Renal cortical epithelial cell (primary cell): ENCODE results near the gene ITPA. TPM values are rescaled to one million over a fixed set of nuclear protein-coding genes. Genes with fewer than 3 reads are reported as not detected.

ENCODE experiments used
- DNase-seq: peaks from one replicate; pipeline ENCODE4 v3.0.0-alpha.2; 2011; ENCODE audit warnings: low read depth
- total RNA-seq: library from RNA; depleted of rRNA; stranded (reverse); fragments of >200 nt; gene quantifications from 2 replicates; pipeline ENCODE4 v1.2.3, GENCODE V29; 2014

Gene ITPA
- total RNA-seq, 1 donor from 2014 or later, result 24.6 TPM

DNA sequence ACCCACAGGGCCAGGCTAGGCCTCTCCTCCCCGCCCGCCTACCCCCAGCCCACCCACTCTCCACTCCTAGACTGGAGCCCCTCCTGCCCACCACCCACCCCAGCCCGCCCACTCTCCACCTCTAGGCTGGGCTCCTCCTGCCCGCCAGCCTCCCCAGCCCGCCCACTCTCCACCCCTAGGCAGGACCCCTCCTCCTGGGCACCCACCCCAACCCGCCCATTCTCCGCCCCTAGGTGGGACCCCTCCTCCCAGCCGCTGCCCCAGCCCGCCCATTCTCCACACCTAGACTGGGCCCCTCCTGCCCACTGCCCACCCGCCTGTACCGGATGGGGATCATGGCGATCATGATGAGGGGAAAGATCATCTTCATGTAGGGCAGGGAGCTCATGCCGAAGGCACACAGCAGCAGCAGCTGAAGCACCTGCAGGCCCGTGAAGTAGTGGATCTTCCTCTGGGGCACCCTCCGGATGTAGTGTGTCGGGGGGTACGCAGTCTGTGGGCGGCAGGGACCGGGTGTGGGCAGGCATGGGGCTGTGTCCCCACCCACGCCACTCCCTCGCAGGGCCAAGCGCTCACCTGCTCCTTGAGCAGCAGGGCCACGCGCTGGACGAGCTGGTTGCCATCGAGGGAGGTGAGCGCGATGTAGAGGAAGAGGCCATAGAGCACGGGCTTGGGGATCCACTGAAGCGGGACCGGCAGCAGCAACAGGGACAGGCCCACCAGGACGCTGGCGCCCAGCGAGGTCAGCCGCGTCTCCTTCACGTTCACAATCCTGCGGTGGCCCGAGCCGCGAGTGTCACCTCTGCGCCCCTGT lies 18.8 kb downstream of the ITPA start:
- DNase-seq, result no peak

DNA sequence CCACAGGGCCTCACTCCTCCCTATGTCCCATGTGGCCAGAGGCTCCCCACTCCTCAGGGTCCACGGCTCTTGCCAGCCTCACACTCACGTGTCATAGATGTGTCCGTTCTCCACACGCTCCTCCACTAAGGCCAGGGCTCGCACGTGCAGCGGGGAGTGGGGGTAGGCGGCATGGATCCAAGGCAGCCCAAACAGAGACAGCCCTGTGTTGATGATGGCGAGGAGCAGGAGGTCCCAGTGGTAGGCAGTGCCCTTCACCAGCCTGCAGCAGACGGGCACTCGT lies 19.4 kb downstream of the ITPA start:
- no peak for DNase-seq

DNA sequence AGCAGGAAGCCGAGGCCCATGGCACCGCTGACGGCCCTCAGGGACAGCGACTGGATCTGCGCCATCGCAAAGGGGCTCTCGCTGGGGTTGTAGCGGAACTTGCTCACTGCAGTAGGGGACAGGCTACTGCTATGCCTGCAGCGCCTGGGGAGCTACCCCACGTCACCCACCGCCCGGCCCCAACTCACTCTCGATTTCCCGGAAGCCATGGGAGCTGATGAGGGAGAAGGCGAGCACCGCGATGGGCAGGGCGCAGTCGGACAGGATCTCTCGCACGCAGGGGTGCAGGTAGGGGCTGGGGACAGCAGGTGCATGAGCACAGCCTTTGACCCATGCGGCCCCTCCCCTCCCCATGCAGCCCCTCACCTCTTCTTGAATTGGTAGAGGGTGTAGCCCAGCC lies 19.9 kb downstream of the ITPA start:
- no peak for DNase-seq

DNA sequence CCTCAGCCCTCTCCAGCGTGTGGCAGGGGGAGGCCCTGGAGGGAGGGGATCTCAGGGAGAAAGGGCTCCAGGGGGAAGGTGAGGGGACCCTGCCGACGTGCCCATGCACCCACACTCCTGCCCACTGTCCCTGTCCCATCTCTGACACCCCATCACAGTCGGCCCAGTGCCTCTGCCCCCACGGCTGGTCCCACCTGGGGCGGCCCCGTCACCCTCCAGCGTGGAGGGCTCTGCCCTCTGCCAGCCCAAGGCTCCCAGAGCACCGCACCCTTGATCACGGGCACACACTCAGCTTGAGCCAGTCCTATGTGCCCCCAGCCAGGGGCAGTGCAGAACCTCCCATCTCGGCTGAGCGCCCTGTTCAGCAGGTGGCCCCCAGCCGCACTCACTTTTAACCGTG lies 20.5 kb downstream of the ITPA start:
- DNase-seq, result no peak

DNA sequence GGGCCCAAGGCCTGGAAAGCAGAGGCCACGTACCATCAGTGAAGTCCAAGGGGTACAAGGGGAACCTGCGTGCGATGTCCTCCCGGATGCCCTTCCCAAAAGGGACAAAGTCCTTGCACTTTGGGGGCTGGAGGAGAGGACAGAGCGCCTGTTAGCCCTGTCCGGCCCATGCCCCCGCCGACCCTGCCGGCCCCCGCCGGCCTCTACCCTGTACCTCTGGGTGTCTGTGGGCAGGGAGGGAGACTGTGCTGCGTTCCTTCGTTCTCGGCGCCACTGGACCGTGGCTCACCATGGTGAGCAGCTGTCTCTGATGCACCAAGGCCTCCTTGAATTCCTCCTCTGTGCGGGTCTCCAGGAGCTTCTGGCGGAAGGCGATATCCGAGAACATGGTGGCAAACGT lies 21.8 kb downstream of the ITPA start:
- no peak for DNase-seq

DNA sequence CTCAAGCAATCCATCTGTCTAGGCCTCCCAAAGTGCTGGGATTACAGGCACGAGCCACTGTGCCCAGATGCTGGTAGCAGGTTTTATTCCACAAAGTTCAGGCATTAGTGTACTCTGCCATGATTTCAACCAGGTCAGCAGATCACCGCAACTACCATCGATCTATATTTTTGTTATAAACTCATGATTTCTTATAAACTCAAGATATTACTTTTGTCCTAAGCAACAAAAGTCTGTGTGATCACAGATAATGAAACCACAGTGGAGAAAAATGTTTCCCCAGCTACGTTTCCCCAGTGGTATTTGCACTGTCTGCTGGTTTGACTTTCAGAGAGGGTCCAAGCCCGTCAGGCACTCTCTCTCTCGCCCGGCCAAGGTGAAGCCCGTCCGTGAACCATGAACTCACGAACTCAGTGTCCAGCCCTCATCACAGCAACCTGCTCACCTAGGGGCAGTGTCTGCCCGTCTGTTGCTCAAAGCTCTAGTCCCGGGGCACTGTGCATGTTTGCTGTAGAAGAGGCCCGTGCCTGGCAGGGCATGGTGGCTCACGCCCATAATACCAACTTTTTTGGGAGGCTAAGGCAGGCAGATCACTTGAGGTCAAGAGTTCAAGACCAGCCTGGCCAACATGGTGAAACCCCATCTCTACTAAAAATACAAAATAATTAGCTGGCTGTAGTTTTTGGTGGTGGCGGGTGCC lies 22.7 kb downstream of the ITPA start:
- DNase-seq, result no peak

DNA sequence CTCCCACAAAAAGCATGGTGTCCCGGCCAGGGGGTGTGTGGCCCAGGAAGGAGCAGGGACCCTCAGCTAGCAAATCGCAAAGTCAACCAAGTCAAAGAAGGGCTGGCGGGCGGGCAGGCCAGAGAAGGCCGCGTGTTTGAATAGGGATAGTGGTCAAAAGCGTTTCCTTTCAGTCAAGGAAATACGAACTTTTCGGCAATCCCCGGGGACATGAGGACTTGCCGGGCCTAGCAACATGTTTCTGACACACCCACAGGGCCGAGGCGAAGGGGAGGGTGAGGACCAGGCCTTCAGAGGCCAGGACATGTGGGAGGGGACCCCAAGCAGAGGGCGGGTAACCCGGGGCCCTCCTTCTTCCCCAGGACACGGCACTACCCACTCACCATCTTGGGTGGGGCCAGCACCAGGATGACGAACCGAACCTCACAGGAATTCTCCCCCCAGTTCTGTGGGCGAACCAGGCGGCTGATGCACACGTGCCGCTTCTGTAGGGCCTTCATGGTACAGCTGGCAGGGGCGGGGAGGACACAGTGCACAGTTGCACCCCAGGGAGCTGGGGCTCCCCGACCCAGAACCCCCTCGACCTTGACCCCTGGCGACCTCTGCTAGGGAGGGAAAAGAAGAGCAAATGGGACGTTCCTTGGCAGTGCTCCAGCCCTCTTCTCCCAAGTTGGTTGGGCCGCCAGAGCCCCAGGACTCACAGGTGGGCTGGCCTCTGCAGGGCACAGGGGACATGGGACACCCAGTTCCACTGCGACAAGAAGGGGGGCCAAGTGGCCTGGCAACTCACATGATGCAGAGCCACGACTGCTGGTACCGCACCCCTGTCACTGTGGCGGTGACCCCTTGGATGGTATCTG lies 24.1 kb downstream of the ITPA start:
- no peak for DNase-seq

DNA sequence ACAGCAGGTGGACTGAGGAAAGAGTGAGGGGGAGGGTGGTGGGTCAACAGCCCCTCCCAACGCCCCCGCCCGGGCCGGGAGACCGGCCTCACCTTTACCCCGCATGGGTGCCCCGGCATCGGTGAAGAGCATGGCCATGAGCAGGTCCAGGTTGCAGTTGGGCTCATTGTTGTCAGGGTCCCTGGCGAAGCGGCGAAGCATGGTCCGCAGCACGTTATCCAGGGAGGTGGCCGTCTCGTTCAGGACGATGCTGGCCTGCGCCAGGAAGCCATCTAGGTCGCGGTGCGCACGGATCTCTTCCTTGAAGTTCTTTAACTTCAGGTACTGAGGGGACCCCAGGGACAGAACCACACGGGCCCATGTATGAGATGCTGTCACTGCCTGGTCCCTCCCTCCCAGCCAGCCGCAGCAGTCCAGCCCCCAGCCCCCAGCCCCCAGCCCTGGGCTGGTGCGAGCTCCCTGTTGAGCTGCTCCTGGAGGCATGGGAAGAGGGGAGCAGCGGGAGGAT lies 24.7 kb downstream of the ITPA start:
- DNase-seq, result no peak

DNA sequence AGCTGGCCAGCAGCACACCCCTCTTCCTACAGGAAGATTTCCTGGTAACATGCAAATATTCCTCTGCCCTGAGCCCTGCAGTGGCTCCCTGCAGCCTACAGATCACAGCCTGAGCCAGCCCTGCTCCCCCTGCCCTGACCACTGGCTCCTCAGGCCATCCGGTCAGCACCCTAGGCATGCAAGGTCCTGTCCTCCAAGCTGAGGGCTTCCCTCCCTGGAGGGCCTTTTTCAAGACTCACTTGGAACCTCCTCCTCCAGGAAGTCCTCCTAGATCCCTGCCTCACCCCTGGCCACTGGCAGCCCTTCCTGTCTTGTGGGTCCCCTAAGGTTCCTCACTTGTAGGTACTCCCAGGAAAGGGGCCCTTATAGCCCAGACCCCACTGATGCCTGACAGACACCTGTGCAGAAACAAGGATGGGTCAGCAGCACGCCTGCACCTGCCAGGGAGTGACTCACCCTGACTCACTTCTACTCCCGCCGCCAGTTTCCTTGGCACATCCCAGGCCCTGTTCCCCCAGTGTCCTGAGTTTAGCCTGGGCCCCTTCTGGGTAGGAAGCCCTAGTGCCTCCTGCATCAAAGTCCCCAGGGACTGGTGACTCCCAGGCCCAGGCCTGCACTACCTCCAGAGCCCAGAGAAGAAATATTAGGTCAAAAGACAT lies 26.5 kb downstream of the ITPA start:
- peak; percentile 39 for DNase-seq

DNA sequence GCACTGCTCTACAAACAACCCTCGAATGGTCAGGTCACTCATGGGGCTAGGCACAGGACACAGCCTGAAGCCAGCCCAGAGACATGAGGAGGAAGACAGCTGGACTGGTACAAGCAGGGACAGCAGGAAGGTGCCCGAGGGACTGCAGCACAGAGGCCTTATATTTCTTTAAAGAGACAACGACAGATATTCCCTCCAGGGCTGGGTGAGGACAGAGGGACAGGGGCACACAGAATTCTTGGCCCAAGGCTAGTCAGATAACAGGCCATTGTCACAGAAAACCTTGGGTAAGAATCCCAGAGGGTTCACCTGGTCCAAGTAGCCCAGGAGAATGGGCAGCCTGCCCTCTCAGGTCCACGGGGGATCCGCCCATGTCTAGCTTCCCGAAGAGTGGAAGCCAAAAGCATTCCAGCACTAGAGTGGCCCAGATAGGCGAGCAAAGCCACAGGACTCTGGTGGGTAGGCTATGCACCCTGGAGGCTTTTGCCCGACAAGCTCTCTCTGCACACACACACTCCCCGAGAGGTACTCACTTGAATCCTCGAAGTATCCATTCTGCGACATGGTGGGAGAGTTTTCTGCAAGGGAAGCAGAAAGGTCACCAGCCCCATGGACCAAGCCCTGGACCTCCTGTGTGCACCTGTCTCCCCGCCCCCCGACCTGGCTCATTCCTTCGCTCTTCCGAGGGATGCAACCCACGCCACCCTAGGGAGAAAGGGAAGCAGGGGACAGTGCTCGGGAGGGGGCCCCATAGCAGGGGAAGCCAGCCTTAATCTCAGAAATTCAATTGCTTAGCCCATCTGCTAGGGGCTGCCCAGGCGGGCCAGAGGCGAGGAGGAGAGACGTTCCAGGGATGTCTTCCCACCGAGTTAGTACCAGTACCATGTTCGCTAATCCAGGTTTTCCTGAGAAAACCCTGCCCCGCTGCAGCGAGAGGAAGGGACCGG lies 28.0 kb downstream of the ITPA start:
- no peak for DNase-seq

DNA sequence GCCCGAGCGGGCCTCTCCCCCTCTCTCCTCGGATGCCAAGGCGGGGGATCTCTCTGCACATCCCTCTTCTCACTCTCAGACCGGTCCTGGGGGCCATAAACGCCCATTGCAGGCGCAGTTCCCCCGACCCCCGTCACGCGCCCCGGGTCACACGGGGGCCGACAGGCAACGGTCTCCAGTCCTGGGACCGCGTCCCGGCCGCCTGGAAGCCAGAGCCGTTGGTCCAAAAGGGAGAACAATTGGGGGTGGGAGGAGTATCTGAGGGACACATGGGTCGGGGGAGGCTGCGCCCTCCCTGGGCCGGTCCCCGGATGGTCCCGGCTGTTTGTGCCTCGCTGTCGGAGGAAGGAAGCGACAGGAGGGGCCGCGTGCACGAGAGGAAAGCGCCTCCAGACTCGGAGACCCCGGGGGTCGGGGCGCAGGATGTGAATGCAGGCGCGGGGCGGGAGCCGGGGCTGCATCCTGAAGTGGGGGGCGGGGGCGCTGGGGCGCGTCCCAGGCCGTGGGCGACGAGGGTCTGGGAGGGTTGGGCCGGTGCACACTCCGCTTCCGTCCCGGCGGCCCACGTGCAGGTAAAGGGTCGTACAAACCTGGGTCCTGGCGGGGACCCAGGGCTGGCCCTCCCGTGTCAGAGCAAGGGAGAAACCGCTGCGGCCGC lies 28.8 kb downstream of the ITPA start:
- DNase-seq, result no peak

DNA sequence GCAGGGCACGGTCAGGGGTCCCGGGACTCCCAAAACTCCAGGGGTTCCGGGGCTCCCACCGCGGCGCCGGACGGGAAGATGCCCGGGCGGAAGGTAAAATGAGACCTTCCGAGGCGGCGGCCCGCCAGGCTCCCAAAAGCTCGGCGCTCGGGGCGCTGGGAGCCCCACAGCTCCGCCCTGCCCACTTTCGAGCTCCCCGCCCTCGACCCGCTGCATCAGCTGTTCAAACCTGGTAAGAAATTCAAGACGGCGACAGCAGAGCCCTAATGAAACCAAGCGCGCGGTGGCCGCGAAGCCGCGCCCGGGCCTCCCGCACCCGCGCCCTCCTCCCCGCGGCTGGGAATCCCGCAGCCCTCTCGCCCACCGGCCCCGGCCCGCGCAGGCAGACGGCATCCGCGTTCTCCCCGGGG lies 29.3 kb downstream of the ITPA start:
- no peak for DNase-seq

DNA sequence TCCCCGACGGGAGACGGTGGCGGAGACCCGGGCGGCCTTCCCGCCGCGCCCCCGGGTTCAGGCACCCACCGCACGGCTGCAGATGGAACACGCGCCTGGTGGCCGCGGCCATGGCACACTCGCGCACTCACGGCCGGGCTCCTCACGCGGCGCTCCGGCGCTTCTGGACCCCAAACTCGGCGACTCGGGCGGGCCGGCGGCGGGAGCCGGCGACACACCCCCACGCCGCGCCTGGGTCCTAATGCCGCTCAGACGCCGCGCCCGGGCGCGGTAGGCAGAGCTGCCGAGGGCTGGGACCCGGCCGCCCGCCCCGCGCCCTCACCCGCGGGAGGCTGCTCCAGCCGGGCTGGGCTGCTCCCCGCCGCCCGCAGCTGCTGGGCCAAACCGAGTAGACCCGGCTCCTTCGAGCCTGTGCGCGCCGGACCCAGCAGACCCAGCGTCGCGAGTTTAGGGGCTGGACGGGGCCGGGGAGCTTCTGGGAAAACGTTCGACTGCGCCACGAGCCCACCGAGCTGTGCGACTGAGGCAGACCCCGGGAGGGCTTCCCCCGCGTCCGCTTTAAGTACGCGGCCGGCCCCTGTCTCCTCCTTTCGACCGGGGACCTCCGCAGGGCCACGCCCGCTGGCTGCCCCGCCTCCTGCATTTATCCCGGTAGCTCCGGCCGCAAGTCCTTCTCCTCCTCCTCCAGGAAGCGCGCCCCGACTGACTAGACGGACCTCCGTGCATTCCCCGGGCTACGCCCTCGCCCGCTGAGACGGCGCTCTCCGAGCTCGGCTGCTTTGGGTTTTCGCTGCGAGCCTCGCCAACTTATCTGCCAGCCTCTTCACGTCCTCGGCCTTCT lies 29.9 kb downstream of the ITPA start, which contains the start of gene SLC4A11:
TSS of gene SLC4A11 (minus strand) at position 165 of the 841 bp plus-strand sequence. CDS start at position 112, 53 bp downstream.
- DNase-seq, result peak; percentile 43

DNA sequence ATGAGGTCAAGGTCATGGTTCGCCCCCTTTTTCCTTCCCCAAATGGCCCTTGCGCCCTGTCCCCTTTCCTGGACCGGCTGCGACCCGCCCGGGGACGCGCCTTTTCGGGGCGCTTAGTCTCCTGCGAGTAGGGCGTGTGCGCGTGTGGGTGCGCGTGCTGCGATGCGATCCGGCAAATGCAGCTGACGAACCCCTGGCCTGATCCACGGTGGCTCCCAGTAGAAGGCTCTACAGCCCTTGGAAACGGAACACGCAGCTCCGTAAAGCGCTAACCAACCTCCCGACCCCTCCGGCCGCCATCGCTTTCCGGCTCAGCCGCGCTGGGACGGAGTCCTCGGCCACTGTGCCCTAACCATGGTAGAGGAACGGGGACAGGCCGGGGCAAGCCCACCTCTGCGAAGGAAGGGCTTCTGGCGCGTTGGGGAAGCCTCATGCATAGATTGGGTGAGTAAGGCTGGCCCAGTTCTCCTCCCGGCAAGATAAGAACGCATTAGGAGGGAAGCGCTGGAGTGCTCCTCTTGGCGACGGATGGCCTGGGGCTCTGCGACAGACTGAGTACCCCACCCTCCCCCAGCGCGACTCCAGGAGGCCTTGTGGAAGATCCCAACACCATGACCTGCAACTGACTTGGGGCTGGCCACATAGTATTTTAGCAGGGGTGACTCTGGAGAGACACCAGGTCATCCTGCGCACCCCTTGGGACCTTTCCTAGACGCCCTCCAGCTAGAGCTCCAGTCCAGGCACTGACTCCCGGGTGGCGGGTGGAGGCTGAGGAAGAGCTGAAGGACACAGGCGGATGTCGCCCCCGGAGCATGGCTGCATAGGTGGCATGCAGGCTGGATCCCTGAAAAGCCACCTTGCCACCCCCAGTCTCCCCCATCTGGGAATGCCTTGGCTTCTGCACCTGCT lies 30.8 kb downstream of the ITPA start:
- DNase-seq, result no peak

DNA sequence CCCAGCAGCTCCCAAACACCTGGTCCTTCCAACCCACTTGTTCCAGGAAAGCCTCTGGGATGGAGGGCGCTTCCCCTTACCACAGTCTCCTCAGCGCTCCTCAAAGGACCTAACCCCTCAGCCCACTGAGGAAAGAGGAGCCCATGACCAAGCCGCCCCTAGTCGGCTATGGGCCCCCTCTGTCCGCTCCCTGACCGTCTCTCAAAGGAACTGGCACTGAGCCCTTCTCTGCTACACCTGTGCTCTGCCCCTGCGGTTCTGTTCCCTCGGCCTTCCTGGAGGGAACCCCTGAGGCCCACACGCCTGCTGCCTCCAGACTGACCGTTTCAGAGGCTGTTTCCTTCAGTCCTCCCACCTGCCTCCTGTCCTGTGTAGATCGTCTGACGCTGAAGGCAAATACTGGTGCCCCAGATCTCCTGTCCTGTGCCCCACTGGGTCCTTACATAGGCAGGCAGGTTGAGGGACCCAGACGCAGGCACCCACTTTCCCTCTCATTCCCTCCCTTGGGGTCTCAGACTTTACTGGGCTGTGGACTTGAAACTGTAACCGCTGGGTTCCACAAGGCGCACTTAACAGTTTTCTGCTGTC lies 31.6 kb downstream of the ITPA start:
- no peak for DNase-seq

DNA sequence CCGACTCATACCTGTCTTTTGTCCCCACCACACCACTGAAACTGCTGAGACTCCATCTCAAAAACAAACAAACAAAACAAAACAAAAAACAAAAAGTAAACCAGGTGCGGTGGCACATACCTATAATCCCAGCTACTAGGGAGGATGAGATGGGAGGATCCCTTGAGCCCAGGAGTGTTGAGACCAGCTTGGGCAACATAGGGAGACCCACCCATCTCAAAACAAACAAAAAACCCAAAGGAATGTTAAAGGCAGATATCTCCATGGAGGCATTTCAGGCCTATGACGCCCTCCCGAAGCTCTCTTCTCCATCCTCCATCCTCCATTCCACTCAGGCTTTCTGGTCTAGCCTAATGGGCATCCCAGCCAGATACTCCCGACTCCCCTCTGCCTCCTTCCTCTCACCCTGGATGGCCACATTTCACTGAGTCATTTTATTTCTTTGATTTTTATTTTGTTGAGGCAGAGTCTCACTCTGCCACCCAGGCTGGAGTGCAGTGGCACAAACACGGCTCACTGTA lies 32.9 kb downstream of the ITPA start:
- no peak for DNase-seq

DNA sequence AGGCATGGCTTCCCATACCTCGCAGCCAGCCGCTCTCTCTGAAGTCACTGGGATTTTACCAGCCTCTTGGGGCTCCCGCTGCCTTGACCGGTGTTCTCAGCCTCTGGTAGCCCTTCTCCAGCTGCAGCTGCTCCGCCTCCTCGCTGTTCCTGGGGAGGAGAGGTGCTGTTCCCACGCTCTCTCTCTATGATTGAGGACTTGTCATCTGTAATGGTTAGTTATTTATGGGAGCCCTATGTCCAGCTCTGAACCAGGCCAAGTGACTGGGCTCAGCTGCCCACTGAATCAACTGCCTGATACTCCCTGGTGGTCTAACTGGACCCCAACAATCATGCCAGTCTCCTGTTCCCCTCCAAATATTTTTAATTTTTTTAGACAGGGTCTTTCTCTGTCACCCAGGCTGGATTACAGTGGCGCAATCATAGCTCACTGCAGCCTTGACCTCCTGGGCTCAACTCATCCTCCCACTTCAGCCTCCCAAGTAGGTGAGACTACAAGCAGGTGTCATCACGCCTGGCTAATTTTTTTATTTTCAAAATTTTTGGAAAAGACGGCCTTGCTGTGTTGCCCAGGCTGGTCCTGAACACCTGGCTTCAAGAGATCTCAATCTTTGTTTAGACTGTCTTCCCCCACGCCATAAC lies 34.5 kb downstream of the ITPA start:
- no peak for DNase-seq
